HG02798 (cell line): ENCODE results near the gene A1BG.
A peak's percentile ranks its signal among the peaks of the same experiment; 100 is the strongest.
"Not testable (repeated sequence)": the region's sequence is repeated elsewhere in the genome, so short reads cannot be mapped to it uniquely, and the experiment has no call there.

Source experiments
- ATAC-seq: cut with Tn5 transposase; IDR thresholded peaks from one replicate; pipeline ENCODE4 v1.9.1; 2021; ENCODE audit warnings: mild to moderate bottlenecking; ENCODE audit not compliant: unreplicated experiment, poor library complexity

The A1BG gene

GRCh38 chr19:58362272-58362994 is 9.1 kb upstream of the A1BG start, which contains the start of gene ZNF497:
Gene ZNF497 (minus strand): TSS chr19:58362751. CDS start chr19:58357635, 5,116 bp downstream.
- ATAC-seq, result peak; percentile 89

DNA sequence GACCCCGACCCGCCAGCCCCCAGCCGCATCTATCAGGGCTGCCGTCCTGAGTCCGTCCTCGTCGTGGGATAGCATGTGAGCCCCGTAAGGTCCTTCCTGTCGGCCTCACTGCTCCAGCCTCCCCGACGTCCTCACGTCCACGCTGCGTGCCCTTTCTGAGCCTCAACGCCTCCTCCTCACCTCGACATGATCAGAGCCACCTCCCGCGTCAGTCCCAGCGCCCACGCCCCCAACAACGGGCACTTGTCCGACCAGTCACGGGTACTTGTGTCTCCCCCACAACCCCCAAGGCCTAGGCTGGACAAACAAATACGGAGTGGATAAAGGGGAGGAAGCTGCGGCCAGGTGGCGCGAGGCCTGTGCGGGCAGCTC is 8.6 kb upstream of the A1BG start:
- ATAC-seq, result peak; percentile 9

GRCh38 chr19:58357481-58358145 is 4.3 kb upstream of the A1BG start:
- ATAC-seq, result no peak

DNA sequence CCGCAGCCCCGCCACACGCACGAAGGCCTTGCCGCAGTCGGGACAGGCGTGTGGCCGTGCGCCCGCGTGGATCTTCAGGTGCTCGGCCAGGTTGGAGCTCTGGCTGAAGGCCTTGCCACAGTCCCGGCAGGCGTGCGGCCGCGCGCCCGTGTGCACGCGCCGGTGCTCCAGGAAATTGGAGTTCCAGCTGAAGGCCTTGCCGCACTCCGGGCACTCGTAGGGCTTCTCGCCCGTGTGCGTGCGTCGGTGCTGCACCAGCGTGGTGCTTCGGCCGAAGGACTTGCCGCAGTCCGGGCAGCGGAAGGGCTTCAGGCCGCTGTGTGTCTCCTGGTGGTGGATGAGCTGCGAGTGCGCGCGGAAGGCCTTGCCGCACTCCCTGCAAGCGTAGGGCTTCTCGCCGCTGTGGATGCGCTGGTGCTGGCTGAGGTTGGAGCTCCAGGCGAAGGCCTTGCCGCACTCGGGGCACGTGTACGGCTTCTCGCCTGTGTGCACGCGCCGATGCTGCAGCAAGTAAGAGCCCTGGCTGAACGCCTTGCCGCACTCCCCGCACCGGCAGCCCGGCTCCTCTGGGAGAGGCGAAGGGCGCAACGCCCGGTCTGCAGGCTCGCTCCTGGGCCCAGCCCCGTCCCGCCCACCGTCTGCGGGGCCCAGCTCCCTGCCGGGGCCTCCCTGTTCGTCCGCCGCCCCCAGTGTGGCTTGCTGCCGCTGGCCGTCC is 3.6 kb upstream of the A1BG start:
- no peak for ATAC-seq

GRCh38 chr19:58355908-58356765 is 2.8 kb upstream of the A1BG start:
- no peak for ATAC-seq

GRCh38 chr19:58355215-58355796 is 2.0 kb upstream of the A1BG start:
- no peak for ATAC-seq

GRCh38 chr19:58354478-58355030 is 1.3 kb upstream of the A1BG start:
- no peak for ATAC-seq

DNA sequence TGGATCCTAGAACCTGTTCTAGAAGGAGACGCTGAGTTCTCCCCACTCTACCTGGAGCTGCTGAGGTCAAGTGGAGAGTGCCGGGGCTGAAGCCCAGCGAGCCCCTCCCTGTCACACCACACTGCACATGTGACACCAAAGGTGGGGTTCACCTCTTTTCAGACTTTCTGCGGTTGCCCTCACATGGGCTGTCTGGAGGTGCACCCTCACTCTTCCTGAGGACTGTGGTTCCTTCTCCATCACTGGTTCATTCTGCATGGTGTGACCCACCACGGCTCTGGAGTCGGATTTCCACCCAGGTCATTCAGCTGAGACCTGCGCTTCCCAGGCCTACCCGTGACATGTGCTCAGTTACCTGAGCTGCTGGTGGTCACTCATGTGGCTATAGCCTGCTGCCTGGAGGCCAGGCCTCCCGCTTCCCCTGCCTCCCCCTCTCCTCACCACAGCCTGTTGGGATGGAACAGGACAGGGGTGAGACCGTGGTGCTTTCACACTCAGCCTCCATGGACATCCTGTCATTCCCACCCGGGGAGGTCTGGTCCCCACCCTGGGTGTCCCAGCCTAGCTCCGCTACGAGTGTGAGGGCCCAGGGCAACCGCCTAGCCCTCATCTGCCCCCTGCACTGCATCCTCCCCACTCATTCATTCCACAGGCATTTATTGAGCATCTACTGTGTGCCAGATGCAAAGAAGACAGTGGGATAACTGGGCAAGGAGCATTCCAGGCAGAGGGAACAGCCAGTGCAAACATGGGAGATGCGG is 605 bp upstream of the A1BG start:
- no peak for ATAC-seq

DNA sequence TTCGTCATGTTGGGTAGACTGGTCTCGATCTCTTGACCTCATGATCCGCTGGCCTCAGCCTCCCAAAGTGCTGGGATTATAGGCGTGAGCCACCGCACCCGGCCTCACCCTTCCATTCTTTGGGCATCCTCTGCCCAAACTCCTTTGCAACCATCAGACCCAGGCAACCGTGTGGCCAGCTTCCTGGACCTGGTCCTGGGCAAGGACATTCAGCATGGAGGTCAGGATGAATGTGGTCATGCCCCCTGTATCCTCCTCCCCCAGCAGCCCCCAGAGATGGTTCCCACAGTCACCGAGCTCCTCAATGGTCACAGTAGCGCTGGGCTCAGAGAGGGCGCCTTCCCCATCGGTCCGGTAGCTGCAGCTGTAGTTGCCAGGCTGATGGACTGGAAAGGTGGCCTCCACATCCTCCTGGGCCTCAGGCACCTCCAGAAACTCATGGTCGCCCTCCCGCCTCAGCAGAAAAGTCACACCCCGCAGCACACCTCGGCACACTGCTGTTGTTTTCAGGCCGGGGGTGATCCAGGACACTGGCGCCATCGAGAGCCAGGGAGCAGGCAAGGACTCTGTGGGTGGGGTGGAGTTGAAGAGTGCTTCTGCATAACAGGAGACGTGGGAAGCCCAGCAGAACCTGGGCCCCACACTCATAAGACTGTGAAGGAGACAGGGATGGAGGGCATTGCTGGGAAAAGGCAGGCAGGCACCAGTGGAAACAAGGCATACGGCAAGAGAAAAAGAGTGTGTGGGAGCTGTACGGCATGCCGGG is 1.1 kb downstream of the A1BG start:
- no peak for ATAC-seq

DNA sequence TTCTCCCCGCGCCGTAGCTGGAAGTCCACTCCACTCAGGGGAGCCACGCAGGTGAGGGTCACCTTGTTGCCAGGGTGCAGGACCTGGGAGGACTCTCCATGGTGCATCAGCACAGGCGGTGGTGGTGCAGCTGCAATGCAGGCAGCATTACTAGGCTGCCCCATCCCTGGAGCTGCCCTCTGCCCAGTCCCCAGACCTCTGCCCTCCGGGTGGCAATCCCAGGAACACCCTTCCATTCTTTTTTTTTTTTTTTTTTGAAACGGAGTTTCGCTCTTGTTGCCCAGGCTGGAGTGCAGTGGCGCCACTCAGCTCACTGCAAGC is 1.8 kb downstream of the A1BG start:
- no peak for ATAC-seq

- ATAC-seq, result no peak
Observed at GRCh38 chr19:58350871-58351557, 2.3 kb downstream of the A1BG start.

GRCh38 chr19:58350001-58350861 is 3.1 kb downstream of the A1BG start:
- ATAC-seq, result no peak

- no peak for ATAC-seq
Observed at GRCh38 chr19:58349590-58349989, 3.7 kb downstream of the A1BG start.

DNA sequence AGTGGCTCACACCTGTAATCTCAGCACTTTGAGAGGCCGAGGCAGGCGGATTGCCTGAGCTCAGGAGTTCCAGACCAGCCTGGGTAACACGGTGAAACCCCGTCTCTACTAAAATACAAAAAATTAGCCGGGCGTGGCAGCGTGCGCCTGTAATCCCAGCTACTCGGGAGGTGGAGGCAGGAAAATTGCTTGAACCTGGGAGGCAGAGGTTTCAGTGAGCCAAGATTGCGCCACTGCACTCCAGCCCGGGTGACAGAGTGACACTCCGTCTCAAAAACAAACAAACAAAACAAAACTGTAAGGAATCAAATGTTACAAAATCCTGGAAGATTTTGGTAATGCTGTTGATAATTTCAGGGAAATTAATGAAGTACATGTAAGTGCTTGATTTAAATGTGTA is 5.2 kb downstream of the A1BG start:
- ATAC-seq, result not testable (repeated sequence)

DNA sequence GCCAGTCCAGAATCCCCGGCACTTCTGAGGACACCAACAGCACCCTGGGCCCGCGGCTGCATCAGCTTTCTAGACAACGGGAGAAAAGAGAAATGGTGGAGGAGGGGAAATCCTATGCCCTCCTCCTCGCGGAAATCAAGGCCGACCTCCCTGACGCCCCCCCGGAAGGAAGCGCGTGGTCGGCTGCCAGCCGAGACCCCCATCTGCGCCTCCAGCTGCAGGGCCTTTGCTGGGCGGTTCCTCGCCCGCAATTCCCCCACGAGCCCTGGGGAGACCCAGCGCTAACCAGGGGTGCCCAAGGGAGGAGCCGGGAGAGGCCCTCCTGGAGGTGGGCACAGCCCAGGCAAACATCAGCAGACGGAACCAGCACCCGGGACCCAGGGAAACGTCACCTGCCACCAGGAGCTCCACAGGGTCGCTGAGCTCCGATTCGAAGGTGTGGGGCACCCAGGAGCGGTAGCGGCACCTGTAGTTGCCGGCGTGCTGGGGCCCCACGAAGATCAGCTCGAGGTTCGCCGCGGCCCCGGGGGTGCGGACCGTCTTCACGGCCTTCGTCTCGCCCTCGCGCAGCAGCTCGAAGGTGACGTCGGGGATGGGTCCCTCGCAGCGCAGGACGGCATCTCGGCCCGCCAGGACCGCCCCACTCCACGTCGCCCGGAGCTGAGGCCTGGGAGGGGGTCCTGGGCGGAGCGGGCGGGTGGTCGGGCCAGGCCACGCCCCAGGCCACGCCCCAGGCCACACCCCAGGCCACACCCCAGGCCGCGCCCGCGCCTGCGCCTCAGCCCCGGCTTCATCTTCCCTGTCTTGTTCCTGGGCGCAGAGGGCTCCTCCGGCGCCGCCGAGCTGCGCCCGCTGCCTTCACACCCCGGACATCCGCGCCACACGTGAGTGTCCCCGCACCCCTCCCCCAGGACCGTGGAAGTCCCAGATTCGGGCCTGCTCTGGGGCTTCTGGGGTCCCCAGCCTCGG is 6.0 kb downstream of the A1BG start:
- peak; percentile 93 for ATAC-seq

DNA sequence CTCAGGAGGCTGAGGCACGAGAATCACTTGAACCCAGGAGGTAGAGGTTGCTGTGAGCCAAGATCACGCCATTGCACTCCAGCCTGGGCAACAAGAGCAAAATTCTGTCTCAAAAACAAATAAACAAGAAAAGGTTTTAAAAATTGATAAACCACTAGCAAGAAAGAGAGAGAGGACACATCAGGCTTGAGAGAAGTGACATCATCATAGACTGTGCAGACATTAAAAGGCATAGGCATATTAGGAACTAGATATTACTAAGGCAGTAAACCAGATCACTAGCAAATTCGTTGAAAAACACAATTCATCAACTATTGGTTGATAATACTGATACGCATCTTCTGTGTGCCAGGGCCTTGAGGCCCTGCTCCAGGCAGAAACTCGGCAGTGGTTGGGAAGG is 7.7 kb downstream of the A1BG start:
- ATAC-seq, result no peak
